GM19324 (cell line): Measurements from ENCODE around the gene MRPL34.

ENCODE experiments used
- ATAC-seq: cut with Tn5 transposase; IDR thresholded peaks from one replicate; pipeline ENCODE4 v1.9.1; 2021; ENCODE audit warnings: mild to moderate bottlenecking, moderate library complexity; ENCODE audit not compliant: unreplicated experiment, low FRiP score

Gene MRPL34

GRCh38 chr19:17339088-17339741 lies 33.5 kb downstream of the MRPL34 start:
- ATAC-seq: no peak

- no peak for ATAC-seq
Measured at GRCh38 chr19:17340302-17340870, 34.7 kb downstream of the MRPL34 start.

- ATAC-seq: no peak
Measured at GRCh38 chr19:17340871-17341357, 35.2 kb downstream of the MRPL34 start.

GRCh38 chr19:17341386-17341785 lies 35.7 kb downstream of the MRPL34 start:
- ATAC-seq: no peak

GRCh38 chr19:17341845-17342244 lies 36.2 kb downstream of the MRPL34 start:
- no peak for ATAC-seq

- ATAC-seq: no peak
Measured at GRCh38 chr19:17346109-17346671, 40.5 kb downstream of the MRPL34 start.

GRCh38 chr19:17347361-17347760 lies 41.7 kb downstream of the MRPL34 start:
- ATAC-seq: no peak

GRCh38 chr19:17347877-17348276 lies 42.2 kb downstream of the MRPL34 start:
- ATAC-seq: no peak

GRCh38 chr19:17348700-17349099 lies 43.0 kb downstream of the MRPL34 start:
- no peak for ATAC-seq

- ATAC-seq: no peak
Measured at GRCh38 chr19:17351815-17352435, 46.3 kb downstream of the MRPL34 start.

GRCh38 chr19:17352608-17353280 lies 47.1 kb downstream of the MRPL34 start:
- ATAC-seq: no peak

- no peak for ATAC-seq
Measured at GRCh38 chr19:17353386-17353785, 47.7 kb downstream of the MRPL34 start.
